Body of pancreas (tissue), 4 donors: ENCODE measurements around the gene PCNX1.

Experiments used
- CTCF ChIP-seq, 7 experiments: fragments of 450-650 bp in 4 of 7; fragments of 200-600 bp in 3 of 7; sonication (generic) in 3 of 7; IDR thresholded peaks; one replicate each; pipeline ENCODE4 v1.5.1; 2016 to 2019; ENCODE audit warnings: antibody characterized with exemption in 7 of 7
- POLR2A ChIP-seq, 3 donors: fragments of 450-650 bp; IDR thresholded peaks; one replicate each; pipeline ENCODE4 v1.6.1; 2016; ENCODE audit warnings: antibody characterized with exemption in 3 of 3, mild to moderate bottlenecking in 2 of 3

- TF ChIP-seq POLR2A (IDR thresholded peaks at IDR 0.05) (no peak), CTCF (IDR thresholded peaks at IDR 0.05) (no peak)
These were observed 92.8 kb downstream of the PCNX1 start for GRCh38 chr14:71000091-71000490.
